ENCODE results near the gene TOP3A. TPM values are rescaled to one million over a fixed set of nuclear protein-coding genes. Genes with fewer than 3 reads are reported as not detected.

Gene TOP3A
- total RNA-seq, 1 donor from 2014 or later, result 49.2 TPM

DNA sequence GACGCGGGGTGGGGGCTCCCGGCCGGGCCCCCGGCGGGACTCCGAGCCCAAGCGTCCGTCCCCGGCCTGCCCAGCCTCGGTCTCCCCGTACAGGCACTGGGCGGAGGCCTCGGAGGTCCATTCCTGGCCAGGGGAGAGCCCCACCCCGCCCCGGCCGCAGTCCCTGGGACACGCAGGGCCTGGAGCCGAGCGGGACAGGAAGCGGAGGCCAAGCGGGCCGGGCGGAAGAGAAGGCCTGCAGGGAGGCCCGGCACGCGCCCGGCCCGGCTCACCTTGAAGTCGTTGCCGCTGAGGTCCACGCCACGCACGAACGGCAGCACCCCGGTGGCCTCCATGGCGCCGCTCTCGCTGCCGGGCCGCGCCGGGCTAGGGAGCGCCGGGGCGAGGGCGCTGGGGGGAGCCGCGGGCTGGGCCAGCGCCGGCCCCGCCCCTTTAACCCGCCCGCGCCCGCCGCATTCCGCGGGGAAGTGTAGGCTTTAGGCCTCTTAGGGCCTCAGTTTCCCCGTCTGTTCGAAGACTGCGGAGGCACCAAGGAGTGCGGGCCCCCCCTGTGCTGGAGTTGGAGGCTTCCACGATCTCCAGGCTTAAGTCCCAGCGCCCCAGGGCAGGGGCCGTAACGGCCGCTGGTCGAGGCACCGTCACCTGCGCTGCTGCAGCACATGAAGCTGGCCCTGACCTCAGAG is 56.3 kb downstream of the TOP3A start, which contains the start of gene FLII:
FLII (minus strand) TSS at position 383 of the 683 bp plus-strand sequence; CDS start at position 335, 48 bp downstream.
- Histone ChIP-seq H4K20me1 (ENCODE audit: low read depth) (peaks cover 48% of the 10 kb centered on the region), H3K4me3 (peak within 1 kb of the TSS; percentile 61), H3K27ac (no peak within 1 kb of the TSS), H3K9me3 (ENCODE audit: low read depth) (no peaks in the 10 kb centered on the region), H3K9ac (peak within 1 kb of the TSS; percentile 7), H3F3A (ENCODE audit: low read depth) (peaks cover 36% of the 10 kb centered on the region), H3K36me3 (no peaks in the 10 kb centered on the region), H3K27me3 (no peaks in the 10 kb centered on the region), H2AFZ (replicated peaks) (peak within 1 kb of the TSS; percentile 83), H3K79me2 (ENCODE audit: low read depth) (peaks cover 35% of the 10 kb centered on the region), H3K4me1 (peaks cover 19% of the 10 kb centered on the region), H3K4me2 (peak within 1 kb of the TSS; percentile 95)
- Mint-ChIP-seq H3K27ac (no peak within 1 kb of the TSS), H3K36me3 (peaks cover 6% of the 10 kb centered on the region), H3K4me3 (peak within 1 kb of the TSS; percentile 96), H3K4me1 (peaks cover 25% of the 10 kb centered on the region), H3K27me3 (ENCODE audit: insufficient read depth, low read depth) (peaks cover 5% of the 10 kb centered on the region), H3K9me3 (no peaks in the 10 kb centered on the region)
- TF ChIP-seq, protein P1, sequence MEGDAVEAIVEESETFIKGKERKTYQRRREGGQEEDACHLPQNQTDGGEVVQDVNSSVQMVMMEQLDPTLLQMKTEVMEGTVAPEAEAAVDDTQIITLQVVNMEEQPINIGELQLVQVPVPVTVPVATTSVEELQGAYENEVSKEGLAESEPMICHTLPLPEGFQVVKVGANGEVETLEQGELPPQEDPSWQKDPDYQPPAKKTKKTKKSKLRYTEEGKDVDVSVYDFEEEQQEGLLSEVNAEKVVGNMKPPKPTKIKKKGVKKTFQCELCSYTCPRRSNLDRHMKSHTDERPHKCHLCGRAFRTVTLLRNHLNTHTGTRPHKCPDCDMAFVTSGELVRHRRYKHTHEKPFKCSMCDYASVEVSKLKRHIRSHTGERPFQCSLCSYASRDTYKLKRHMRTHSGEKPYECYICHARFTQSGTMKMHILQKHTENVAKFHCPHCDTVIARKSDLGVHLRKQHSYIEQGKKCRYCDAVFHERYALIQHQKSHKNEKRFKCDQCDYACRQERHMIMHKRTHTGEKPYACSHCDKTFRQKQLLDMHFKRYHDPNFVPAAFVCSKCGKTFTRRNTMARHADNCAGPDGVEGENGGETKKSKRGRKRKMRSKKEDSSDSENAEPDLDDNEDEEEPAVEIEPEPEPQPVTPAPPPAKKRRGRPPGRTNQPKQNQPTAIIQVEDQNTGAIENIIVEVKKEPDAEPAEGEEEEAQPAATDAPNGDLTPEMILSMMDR (IDR thresholded peaks at IDR 0.05), result no peak
- DNase-seq (ENCODE audit: low spot score), result peak; percentile 72

DNA sequence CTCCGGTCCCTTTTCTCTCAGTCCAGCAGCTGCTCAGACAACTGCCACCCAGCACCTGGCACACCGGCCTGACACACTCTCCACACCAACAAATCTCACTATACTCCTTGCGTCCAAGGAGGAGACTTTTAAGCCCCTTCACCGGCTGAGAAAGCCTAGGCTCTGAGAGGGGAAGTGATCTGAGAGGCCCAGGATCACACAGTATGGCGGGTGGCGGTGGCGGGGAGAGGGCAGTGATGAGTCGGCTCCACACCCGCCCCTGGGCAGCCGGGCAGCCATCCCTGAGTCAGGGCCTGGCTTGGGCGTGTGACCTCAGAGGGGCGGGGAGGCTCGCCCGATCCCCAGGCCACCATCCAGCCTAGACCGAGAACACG is 56.8 kb downstream of the TOP3A start:
- H3K27ac Mint-ChIP-seq, result no peak overlapping the region
- peaks cover 25% of the 10 kb centered on the region for H3K4me1 Mint-ChIP-seq
- peaks cover 3% of the 10 kb centered on the region for H3K36me3 Mint-ChIP-seq
- no peaks in the 10 kb centered on the region for H3K36me3 ChIP-seq
- no peaks in the 10 kb centered on the region for H3K9me3 ChIP-seq (ENCODE audit: low read depth)
- peak overlapping the region; percentile 61 for H3K4me3 ChIP-seq
- H4K20me1 ChIP-seq (ENCODE audit: low read depth), result peaks cover 48% of the 10 kb centered on the region
- DNase-seq (ENCODE audit: low spot score), result peak; percentile 83
- peak overlapping the region; percentile 96 for H3K4me3 Mint-ChIP-seq
- H3K4me1 ChIP-seq, result peaks cover 19% of the 10 kb centered on the region
- H2AFZ ChIP-seq (replicated peaks), result no peak overlapping the region
- peak overlapping the region; percentile 95 for H3K4me2 ChIP-seq
- no peaks in the 10 kb centered on the region for H3K27me3 ChIP-seq
- peaks cover 36% of the 10 kb centered on the region for H3F3A ChIP-seq (ENCODE audit: low read depth)
- H3K27ac ChIP-seq, result no peak overlapping the region
- H3K27me3 Mint-ChIP-seq (ENCODE audit: insufficient read depth, low read depth), result peaks cover 5% of the 10 kb centered on the region
- TF ChIP-seq, protein P1 (IDR thresholded peaks at IDR 0.05), result no peak
- no peak for TF ChIP-seq EZH2phosphoT487 (IDR thresholded peaks at IDR 0.05)
- no peak for TF ChIP-seq EZH2 (IDR thresholded peaks at IDR 0.05)
- H3K9ac ChIP-seq, result peak overlapping the region; percentile 7
- H3K79me2 ChIP-seq (ENCODE audit: low read depth), result peaks cover 35% of the 10 kb centered on the region
- H3K9me3 Mint-ChIP-seq, result no peaks in the 10 kb centered on the region

DNA sequence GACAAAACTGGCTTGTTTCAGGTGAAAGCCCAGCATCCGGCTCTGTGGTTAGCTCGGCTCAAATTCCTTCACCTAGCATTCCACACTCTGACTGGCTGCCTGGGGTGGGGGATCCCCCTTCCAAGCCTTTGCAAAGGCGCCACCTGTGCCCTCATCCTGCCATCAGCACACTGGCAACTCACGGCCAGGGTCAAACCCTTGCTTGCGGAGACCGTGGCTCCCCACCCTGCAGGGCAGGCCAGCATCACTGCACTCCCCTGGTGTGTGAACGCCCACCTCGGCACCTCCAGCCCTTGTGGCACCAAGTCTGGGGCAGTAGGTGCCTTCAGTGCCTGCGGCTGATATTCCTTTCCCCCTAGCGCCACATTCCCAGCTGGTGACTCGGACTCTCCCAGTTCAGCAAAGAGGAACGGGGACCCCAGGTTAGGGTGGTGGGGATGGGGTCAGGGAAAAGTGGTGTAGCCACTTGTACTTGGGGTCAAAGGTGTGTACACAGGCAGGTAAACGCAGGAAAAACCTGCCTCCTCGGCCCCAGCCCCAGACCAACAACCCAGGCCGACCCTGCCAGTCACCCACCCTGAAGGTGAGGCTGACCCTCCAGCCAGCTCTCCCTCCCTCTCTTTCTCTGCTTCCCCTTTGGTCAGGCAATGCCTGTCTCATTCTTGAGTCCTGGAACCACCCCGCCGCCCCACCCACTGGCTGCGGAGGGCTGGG is 57.4 kb downstream of the TOP3A start:
- H3K4me3 ChIP-seq, result peak overlapping the region; percentile 61
- H3K4me2 ChIP-seq, result peak overlapping the region; percentile 95
- no peaks in the 10 kb centered on the region for H3K36me3 ChIP-seq
- Mint-ChIP-seq H3K36me3 (peaks cover 3% of the 10 kb centered on the region), H3K27ac (no peak overlapping the region), H3K9me3 (no peaks in the 10 kb centered on the region), H3K27me3 (ENCODE audit: insufficient read depth, low read depth) (peaks cover 4% of the 10 kb centered on the region), H3K4me1 (peaks cover 25% of the 10 kb centered on the region), H3K4me3 (peak overlapping the region; percentile 96)
- peaks cover 32% of the 10 kb centered on the region for H3K79me2 ChIP-seq (ENCODE audit: low read depth)
- peaks cover 47% of the 10 kb centered on the region for H4K20me1 ChIP-seq (ENCODE audit: low read depth)
- H3K27ac ChIP-seq, result no peak overlapping the region
- TF ChIP-seq EZH2phosphoT487 (IDR thresholded peaks at IDR 0.05) (no peak), EZH2 (IDR thresholded peaks at IDR 0.05) (no peak)
- TF ChIP-seq, protein P1 (IDR thresholded peaks at IDR 0.05), result no peak
- peaks cover 36% of the 10 kb centered on the region for H3F3A ChIP-seq (ENCODE audit: low read depth)
- no peaks in the 10 kb centered on the region for H3K27me3 ChIP-seq
- DNase-seq (ENCODE audit: low spot score), result peak; percentile 70
- H2AFZ ChIP-seq (replicated peaks), result no peak overlapping the region
- peak overlapping the region; percentile 5 for H3K9ac ChIP-seq
- peaks cover 19% of the 10 kb centered on the region for H3K4me1 ChIP-seq
- H3K9me3 ChIP-seq (ENCODE audit: low read depth), result no peaks in the 10 kb centered on the region
